ENCODE results near the gene SLC10A7.

Gene SLC10A7

GRCh38 chr4:146236216-146236615, 285.5 kb downstream of the SLC10A7 start:
- TF ChIP-seq SNAI2 (CRISPR knock-in tag; IDR thresholded peaks at IDR 0.05) (no peak), ESRRG (CRISPR knock-in tag; IDR thresholded peaks at IDR 0.05) (no peak), ARNTL (CRISPR knock-in tag; IDR thresholded peaks at IDR 0.05; ENCODE audit: borderline replicate concordance, low read depth) (no peak), POU6F1 (CRISPR knock-in tag; IDR thresholded peaks at IDR 0.05; ENCODE audit: borderline replicate concordance, low read depth) (no peak), ZFP30 (CRISPR knock-in tag; IDR thresholded peaks at IDR 0.05) (no peak), ZNF565 (CRISPR knock-in tag; conservative IDR thresholded peaks at IDR 0.05; ENCODE audit: low read depth) (no peak), ZNF70 (CRISPR knock-in tag; IDR thresholded peaks at IDR 0.05) (no peak), PATZ1 (CRISPR knock-in tag; IDR thresholded peaks at IDR 0.05; ENCODE audit: borderline replicate concordance) (no peak), GLIS3 (CRISPR knock-in tag; IDR thresholded peaks at IDR 0.05) (no peak), ISL1 (CRISPR knock-in tag; IDR thresholded peaks at IDR 0.05) (no peak)

GRCh38 chr4:146235654-146236177, 286.0 kb downstream of the SLC10A7 start:
- no peak for ATAC-seq
- TF ChIP-seq PPARA (CRISPR knock-in tag; IDR thresholded peaks at IDR 0.05; ENCODE audit: borderline replicate concordance) (no peak), GLIS3 (CRISPR knock-in tag; IDR thresholded peaks at IDR 0.05) (no peak), PATZ1 (CRISPR knock-in tag; IDR thresholded peaks at IDR 0.05; ENCODE audit: borderline replicate concordance) (no peak), CREB5 (CRISPR knock-in tag; IDR thresholded peaks at IDR 0.05; ENCODE audit: low read depth) (no peak), RARB (CRISPR knock-in tag; IDR thresholded peaks at IDR 0.05) (no peak), CSRNP3 (CRISPR knock-in tag; IDR thresholded peaks at IDR 0.05) (no peak), ISL1 (CRISPR knock-in tag; IDR thresholded peaks at IDR 0.05) (no peak), TCF4 (CRISPR knock-in tag; IDR thresholded peaks at IDR 0.05; ENCODE audit: borderline replicate concordance) (no peak), ESRRG (CRISPR knock-in tag; IDR thresholded peaks at IDR 0.05) (no peak), POU6F1 (CRISPR knock-in tag; IDR thresholded peaks at IDR 0.05; ENCODE audit: borderline replicate concordance, low read depth) (no peak), TOX (CRISPR knock-in tag; IDR thresholded peaks at IDR 0.05; ENCODE audit: borderline replicate concordance) (no peak), ARNTL (CRISPR knock-in tag; IDR thresholded peaks at IDR 0.05; ENCODE audit: borderline replicate concordance, low read depth) (no peak), ZFP3 (CRISPR knock-in tag; IDR thresholded peaks at IDR 0.05) (no peak), CSDC2 (CRISPR knock-in tag; IDR thresholded peaks at IDR 0.05) (no peak), BACH2 (CRISPR knock-in tag; IDR thresholded peaks at IDR 0.05; ENCODE audit: borderline replicate concordance) (no peak), OSR1 (CRISPR knock-in tag; IDR thresholded peaks at IDR 0.05) (no peak), ZNF565 (CRISPR knock-in tag; conservative IDR thresholded peaks at IDR 0.05; ENCODE audit: low read depth) (no peak), ZNF8 (CRISPR knock-in tag; IDR thresholded peaks at IDR 0.05) (no peak), SNAI2 (CRISPR knock-in tag; IDR thresholded peaks at IDR 0.05) (no peak)

More at GRCh38 chr4:146236216-146236615, 285.5 kb downstream of the SLC10A7 start:
- no peak for ATAC-seq
